GM12872 (cell line): ENCODE measurements around the gene TUSC2.

Experiments
- TF ChIP-seq, protein P1 (sequence below): IDR thresholded peaks from 3 replicates; pipeline ENCODE4 v1.5.1; 2011; ENCODE audit warnings: low read depth, mild to moderate bottlenecking, low read length, moderate library complexity; ENCODE audit not compliant: insufficient read depth

The TUSC2 gene

GRCh38 chr3:50358355-50358910, 30.4 kb upstream of the TUSC2 start:
- TF ChIP-seq, protein P1, sequence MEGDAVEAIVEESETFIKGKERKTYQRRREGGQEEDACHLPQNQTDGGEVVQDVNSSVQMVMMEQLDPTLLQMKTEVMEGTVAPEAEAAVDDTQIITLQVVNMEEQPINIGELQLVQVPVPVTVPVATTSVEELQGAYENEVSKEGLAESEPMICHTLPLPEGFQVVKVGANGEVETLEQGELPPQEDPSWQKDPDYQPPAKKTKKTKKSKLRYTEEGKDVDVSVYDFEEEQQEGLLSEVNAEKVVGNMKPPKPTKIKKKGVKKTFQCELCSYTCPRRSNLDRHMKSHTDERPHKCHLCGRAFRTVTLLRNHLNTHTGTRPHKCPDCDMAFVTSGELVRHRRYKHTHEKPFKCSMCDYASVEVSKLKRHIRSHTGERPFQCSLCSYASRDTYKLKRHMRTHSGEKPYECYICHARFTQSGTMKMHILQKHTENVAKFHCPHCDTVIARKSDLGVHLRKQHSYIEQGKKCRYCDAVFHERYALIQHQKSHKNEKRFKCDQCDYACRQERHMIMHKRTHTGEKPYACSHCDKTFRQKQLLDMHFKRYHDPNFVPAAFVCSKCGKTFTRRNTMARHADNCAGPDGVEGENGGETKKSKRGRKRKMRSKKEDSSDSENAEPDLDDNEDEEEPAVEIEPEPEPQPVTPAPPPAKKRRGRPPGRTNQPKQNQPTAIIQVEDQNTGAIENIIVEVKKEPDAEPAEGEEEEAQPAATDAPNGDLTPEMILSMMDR: no peak

DNA sequence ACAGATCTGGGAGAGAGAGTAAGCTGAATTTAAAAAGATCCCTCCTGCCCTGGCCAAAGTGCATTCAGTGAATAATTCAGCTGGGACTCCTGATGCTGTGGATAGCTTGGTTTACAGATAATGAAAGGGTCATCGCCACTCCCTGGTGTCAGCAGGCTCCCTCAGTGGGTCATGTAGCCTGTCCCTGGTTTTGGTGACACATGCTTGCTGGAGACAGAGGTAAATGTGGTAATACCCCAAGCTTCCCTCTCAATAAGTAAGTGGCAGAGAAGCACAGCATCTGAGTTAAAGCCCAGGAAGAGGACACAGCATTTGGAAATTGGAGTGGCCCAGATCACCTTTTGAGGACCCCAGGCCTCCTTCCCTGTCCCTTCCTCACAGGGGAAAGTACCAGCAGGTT, 29.5 kb upstream of the TUSC2 start:
- TF ChIP-seq, protein P1: no peak

DNA sequence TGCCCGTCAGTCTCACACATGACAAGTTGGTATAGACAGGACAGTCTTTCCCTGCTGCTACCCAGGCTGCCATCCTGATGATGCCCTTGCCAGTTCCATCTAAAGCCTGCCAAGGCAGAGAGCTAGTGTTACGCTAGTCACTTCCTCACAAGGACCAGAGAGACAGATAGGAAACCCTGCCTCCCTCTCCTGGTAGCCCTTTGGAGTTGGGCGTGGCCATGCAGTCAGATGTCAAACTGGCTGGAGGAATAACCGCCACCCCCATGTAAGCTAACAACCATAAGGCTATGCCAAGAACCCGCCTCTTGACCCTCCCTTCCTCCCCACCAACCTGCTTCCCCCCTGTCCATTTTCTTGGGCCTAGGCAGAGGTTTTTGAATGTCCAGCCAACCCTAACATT, 28.5 kb upstream of the TUSC2 start:
- TF ChIP-seq, protein P1: no peak

- TF ChIP-seq, protein P1: no peak
These were observed 28.0 kb upstream of the TUSC2 start for GRCh38 chr3:50355829-50356552.

GRCh38 chr3:50354850-50355249, 26.8 kb upstream of the TUSC2 start:
- TF ChIP-seq, protein P1: no peak

- TF ChIP-seq, protein P1: no peak
These were observed 26.3 kb upstream of the TUSC2 start for GRCh38 chr3:50354186-50354764.

- TF ChIP-seq, protein P1: no peak
These were observed 25.4 kb upstream of the TUSC2 start for GRCh38 chr3:50353245-50354004.
